Right cardiac atrium (tissue), 5 donors: Measurements from ENCODE around the gene TSPAN12. TPM values are rescaled to one million over a fixed set of nuclear protein-coding genes. Genes with fewer than 3 reads are reported as not detected.

Experiments used
- ATAC-seq, 2 donors: fragments of 200-7000 bp; cut with Tn5 transposase; one replicate each; pipeline versions ENCODE4 v1.8.0 to v1.9.1; 2020; ENCODE audit warnings: moderate library complexity in 2 of 2, mild to moderate bottlenecking in 1 of 2
- DNase-seq, 3 donors: peaks; one replicate each; pipeline ENCODE4 v3.0.0-alpha.2; 2020
- H3K27ac ChIP-seq: one replicate; pipeline ENCODE4 v1.5.1; 2013; ENCODE audit warnings: mild to moderate bottlenecking, low read length, control low read depth, moderate library complexity
- H3K27me3 ChIP-seq: one replicate; pipeline ENCODE4 v1.6.1; 2013; ENCODE audit not compliant: control insufficient read depth, insufficient read depth
- H3K4me1 ChIP-seq: one replicate; pipeline ENCODE4 v1.6.1; 2013; ENCODE audit warnings: low read length; ENCODE audit not compliant: control insufficient read depth, insufficient read depth
- H3K4me3 ChIP-seq: one replicate; pipeline ENCODE4 v1.5.1; 2013; ENCODE audit warnings: low read length, control low read depth
- H3K9me3 ChIP-seq: one replicate; pipeline ENCODE4 v1.6.1; 2013; ENCODE audit warnings: low read length; ENCODE audit not compliant: control insufficient read depth
- WGBS: extraction: QIAGEN DNeasy Blood & Tissue Kit; methylation state at CpG from one replicate; pipeline ENCODE4 v1.1.7; 2013; 5-methylcytosine and 5-hydroxymethylcytosine counted together
- intact Hi-C, 4 donors: fragments of 100-400 bp; cut with DNase I; formaldehyde crosslinking; loops; one replicate each; pipeline versions ENCODE4 v1.11.0 to v1.14.0; 2022 to 2023
- polyA plus RNA-seq: library from polyadenylated mRNA; stranded (reverse); fragments of 200-250 nt; gene quantifications from one replicate; pipeline ENCODE4 v1.2.3, GENCODE V29; 2013
- total RNA-seq, 4 donors: library from RNA; stranded (reverse); fragmentation: NEBNext Ultra II Directional; extraction: Animal tissue kit (Norgen Biotek cat#: 25700); gene quantifications; one replicate each; pipeline ENCODE4 v1.2.1, GENCODE V29; 2021
- donor health status: healthy with polysubstance abuse.
- donor health status: DM: no; HTN: yes; CAD: no.
- donor health status: DM: no; HTN: no; CAD: no.
- donor health status: DM: no; HTN: yes; CAD: no; lungs with severe emphysema.
- donor health status: DM: yes; HTN: yes; CAD: no.

The TSPAN12 gene
- total and polyA plus RNA-seq, 5 donors = 37.6 to 63.7 (median 59.3) TPM

DNA sequence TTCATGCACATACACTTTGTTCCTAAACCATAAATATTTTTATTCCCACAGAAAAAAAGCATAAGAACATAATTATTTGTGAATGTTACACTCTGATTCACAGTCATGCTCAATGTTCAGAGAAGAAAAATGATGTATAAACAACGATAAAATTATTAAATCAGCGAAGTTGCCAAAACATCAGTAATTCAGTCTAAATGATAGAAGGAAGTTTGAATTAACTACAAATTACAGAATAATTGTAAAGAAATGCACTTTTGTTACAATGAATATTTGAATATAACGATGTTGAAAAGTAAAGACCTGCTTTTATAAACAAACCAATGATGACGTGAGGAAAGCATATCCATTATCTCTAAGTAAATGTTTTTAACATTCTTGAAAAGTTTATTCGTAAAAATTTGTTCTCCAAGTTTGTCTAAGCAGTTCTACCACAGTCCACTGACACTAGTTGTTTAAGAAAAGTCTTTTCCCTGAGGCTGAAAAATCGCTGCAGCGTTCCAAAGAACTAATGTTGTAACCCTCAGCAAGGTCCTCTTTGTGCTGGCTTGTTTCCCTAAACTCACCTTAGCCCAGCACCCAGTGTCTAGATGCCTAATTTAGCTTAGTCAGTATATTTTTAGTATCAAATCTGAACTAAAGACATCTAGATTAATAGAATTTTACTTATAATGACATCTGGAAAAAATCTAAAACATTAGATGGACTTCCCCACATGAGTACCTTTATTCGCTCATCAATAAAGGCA, 30.4 kb downstream of the TSPAN12 start:
- Histone ChIP-seq H3K4me1 (no peaks in the 10 kb centered on the region), H3K27me3 (no peaks in the 10 kb centered on the region), H3K4me3 (no peak overlapping the region), H3K9me3 (no peaks in the 10 kb centered on the region), H3K27ac (no peak overlapping the region)
- ATAC-seq (no peak), DNase-seq (no peak)
- intact Hi-C loops = no loop called here
- 76% methylated on average over 8 of the region's 8 CpGs for WGBS

DNA sequence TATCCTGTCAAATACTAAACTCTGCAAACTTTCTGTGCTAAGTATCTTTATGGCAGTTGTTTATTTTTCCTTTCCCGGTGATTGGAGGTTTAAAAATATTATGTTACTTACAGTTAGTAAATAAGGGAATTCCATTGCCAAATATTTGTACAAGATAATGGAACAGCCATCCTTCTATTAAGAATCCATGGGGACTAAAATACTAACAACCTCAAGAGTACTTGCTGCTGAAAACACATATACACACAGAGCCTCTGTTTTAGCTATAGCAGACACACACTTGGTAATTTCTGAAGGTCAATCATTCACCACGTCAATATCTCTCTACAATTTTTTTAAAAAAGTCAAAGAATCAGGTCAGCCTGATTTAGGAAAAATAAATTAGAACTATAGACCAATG, 32.4 kb downstream of the TSPAN12 start:
- Histone ChIP-seq H3K4me3 (no peak overlapping the region), H3K4me1 (no peaks in the 10 kb centered on the region), H3K27ac (no peak overlapping the region), H3K27me3 (no peaks in the 10 kb centered on the region), H3K9me3 (no peaks in the 10 kb centered on the region)
- intact Hi-C loops = no loop called here
- no peak for ATAC-seq
- DNase-seq = no peak
- 49% methylated on average over 2 of the region's 2 CpGs for WGBS

DNA sequence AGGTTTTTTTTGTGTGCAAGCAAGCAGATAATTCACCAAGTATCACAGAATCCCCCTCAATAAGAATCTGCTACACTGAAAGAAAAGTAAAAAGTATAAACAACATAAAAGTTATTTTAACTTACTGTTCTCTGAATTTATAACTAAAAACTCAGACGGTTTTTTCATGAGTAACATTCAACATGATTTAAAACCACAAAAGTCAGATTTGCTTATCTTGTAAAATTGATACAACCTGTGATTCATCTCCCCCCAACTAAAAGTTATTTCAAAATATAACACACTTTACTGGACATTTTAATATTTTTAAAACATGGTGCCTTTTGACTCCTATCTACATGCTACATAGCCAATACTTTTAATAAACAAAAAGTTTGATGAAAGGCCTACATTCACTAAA, 32.8 kb downstream of the TSPAN12 start:
- Histone ChIP-seq H3K27me3 (no peaks in the 10 kb centered on the region), H3K4me3 (no peak overlapping the region), H3K9me3 (no peaks in the 10 kb centered on the region), H3K27ac (no peak overlapping the region), H3K4me1 (no peaks in the 10 kb centered on the region)
- intact Hi-C loops = no loop called here
- 54% methylated on average over 1 of the region's 1 CpG for WGBS
- DNase-seq (no peak), ATAC-seq (no peak)

DNA sequence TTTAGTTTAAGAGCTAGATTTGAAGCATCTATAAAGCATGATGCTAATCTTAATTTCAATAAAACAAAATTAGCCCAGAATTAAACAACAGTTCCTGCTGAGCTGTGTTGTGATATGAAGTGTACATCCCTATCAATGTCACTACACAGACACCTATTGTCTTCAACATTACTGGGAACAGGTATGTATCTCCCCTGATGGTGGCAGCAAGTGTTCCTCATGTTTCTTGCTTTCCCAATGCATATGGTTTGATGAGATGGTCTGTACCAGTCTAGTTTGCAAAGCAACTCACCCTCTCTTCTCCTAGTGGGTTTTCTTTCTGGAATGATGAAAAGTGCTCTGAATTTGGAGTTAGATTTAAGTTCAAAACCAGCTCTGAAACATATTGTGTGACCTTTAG, 38.1 kb downstream of the TSPAN12 start:
- H3K4me3 ChIP-seq = no peak overlapping the region
- no peaks in the 10 kb centered on the region for H3K9me3 ChIP-seq
- DNase-seq = no peak
- intact Hi-C loops = no loop called here
- no peaks in the 10 kb centered on the region for H3K4me1 ChIP-seq
- no peaks in the 10 kb centered on the region for H3K27me3 ChIP-seq
- no peak overlapping the region for H3K27ac ChIP-seq
- ATAC-seq = no peak

- H3K4me3 ChIP-seq = no peak overlapping the region
- DNase-seq = no peak
- no peak overlapping the region for H3K27ac ChIP-seq
- H3K27me3 ChIP-seq = no peaks in the 10 kb centered on the region
- no peaks in the 10 kb centered on the region for H3K9me3 ChIP-seq
- intact Hi-C loops = no loop called here
- no peaks in the 10 kb centered on the region for H3K4me1 ChIP-seq
- ATAC-seq = no peak
- 79% methylated on average over 2 of the region's 2 CpGs for WGBS
Measured at GRCh38 chr7:120817851-120818250, 40.1 kb downstream of the TSPAN12 start.

- no peak overlapping the region for H3K4me3 ChIP-seq
- no peak for DNase-seq
- WGBS = 70% methylated on average over 6 of the region's 6 CpGs
- no peaks in the 10 kb centered on the region for H3K9me3 ChIP-seq
- no peaks in the 10 kb centered on the region for H3K4me1 ChIP-seq
- no peak for ATAC-seq
- intact Hi-C loops = no loop called here
- H3K27ac ChIP-seq = no peak overlapping the region
- no peaks in the 10 kb centered on the region for H3K27me3 ChIP-seq
Measured at GRCh38 chr7:120814253-120814939, 43.5 kb downstream of the TSPAN12 start.

DNA sequence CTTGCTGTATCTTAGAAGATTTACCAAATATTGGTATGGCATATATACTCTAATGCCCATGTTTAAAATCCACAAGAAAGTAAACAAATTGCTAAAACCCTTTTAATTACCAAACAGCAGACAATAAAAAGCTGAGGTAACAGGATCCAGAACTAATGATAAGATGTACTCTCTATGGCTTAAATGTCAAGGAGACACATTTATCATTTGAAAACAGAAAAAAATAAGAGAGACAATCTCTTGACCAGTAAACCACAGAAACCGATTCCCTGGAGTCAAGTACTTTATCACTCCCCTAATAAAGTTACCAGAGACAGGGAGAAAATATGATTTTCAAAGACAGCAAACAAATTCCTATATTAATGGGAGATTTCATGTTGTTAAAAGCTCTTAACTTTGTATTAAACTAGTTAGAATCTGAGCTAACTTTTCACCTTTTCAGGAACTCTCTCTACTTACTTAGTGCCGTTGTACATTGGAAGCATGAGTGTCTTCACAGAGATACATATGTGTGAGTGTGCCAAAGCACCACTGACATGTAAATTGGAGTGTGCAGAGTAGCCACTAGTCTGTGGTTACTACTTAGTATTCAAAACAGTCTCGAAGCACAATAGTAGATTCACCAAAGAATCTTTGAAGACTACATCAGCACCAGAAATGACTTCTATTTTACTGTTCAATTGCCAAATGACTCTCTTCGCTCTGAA, 44.2 kb downstream of the TSPAN12 start:
- ATAC-seq = no peak
- no peak overlapping the region for H3K27ac ChIP-seq
- WGBS = 69% methylated on average over 4 of the region's 4 CpGs

DNA sequence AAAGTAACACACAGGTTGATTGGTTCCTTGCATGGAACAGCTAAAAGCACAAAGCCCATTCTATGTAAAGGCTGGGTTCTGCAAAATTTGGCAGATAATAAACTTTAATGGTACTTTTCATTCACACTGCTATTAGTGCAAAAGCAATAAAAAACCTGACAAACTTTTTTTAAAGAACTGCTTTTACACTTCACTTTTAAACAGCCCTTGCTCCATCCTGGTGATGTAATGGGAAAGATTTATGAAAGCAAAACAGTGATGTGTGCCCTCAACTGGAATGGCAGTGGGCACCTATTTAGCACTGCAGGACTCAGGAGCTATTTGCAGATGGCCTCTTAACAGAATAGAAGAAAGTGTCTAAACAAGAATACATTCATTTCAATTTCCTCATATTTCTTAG, 44.9 kb downstream of the TSPAN12 start:
- Histone ChIP-seq H3K27ac (no peak overlapping the region), H3K4me3 (no peak overlapping the region), H3K4me1 (no peaks in the 10 kb centered on the region), H3K27me3 (no peaks in the 10 kb centered on the region), H3K9me3 (no peaks in the 10 kb centered on the region)
- intact Hi-C loops = no loop called here
- DNase-seq (no peak), ATAC-seq (no peak)

More for the DNA sequence above, 44.2 kb downstream of the TSPAN12 start:
- Histone ChIP-seq H3K4me3 (no peak overlapping the region), H3K9me3 (no peaks in the 10 kb centered on the region), H3K27me3 (no peaks in the 10 kb centered on the region), H3K4me1 (no peaks in the 10 kb centered on the region)
- intact Hi-C loops = no loop called here
- no peak for DNase-seq

DNA sequence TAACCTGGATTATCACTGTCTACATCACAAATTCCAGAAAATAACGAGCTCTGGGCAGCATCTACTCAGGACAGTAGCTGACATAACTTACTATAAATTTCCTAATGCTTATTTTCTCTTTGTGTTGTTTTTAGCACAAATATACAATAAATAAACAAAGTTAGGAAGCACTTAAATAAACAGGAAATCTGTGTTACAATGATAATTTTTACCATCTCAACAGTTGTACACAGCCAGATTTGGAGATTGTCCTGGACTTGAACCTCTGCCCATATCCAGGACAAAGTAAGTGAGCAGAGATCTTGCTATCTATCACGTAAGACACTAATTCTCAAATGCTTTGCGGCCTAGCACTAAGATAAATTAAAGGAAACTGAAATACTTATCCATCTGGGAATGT, 48.7 kb downstream of the TSPAN12 start:
- Histone ChIP-seq H3K4me1 (no peaks in the 10 kb centered on the region), H3K4me3 (no peak overlapping the region), H3K9me3 (no peaks in the 10 kb centered on the region), H3K27me3 (no peaks in the 10 kb centered on the region), H3K27ac (no peak overlapping the region)
- ATAC-seq (no peak), DNase-seq (no peak)
- WGBS = 51% methylated on average over 3 of the region's 3 CpGs
- intact Hi-C loops = loop anchor here (5.0 to 10.0 kb wide), 4 partner anchors 46 to 296 kb away; partner anchors contain the start of gene TSPAN12 (in 4 of the 4)

DNA sequence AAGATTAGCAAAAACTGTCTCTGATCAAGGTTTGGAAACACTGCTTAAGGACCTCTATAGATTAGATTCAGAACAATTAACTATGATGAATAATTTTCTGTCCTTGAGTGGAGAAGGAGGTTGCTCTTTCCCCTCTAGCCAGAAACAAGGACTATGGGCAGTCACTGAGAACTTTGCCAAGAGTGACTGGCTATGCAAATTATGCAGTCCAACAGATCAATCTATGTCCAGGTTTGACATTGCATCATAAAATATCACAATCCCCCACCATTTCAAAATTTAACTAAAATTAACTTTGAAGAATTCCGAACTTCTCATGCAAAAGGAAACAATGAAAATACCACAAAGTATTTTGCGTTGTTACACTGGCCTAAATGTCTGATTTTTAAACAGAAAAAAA, 50.6 kb downstream of the TSPAN12 start:
- Histone ChIP-seq H3K27ac (no peak overlapping the region), H3K4me3 (no peak overlapping the region), H3K4me1 (no peaks in the 10 kb centered on the region), H3K9me3 (no peaks in the 10 kb centered on the region), H3K27me3 (no peaks in the 10 kb centered on the region)
- DNase-seq = no peak
- ATAC-seq = no peak
- intact Hi-C loops = loop anchor here (2.0 to 10.0 kb wide), 5 partner anchors 47 to 297 kb away; partner anchors contain the start of gene TSPAN12 (in 4 of the 4)
- WGBS = 90% methylated on average over 2 of the region's 2 CpGs

- Histone ChIP-seq H3K27ac (no peak overlapping the region), H3K27me3 (no peaks in the 10 kb centered on the region), H3K9me3 (no peaks in the 10 kb centered on the region), H3K4me3 (no peak overlapping the region), H3K4me1 (peaks cover 2% of the 10 kb centered on the region)
- ATAC-seq (no peak), DNase-seq (no peak)
- 77% methylated on average over 1 of the region's 1 CpG for WGBS
- intact Hi-C loops = loop anchor here (2.0 to 10.0 kb wide), 5 partner anchors 48 to 298 kb away; partner anchors contain the start of gene TSPAN12 (in 4 of the 4)
Measured at GRCh38 chr7:120806669-120807068, 51.3 kb downstream of the TSPAN12 start.
